ENCODE measurements around the gene CEP192.
A peak's percentile ranks its signal among the peaks of the same experiment; 100 is the strongest.

The CEP192 gene

GRCh38 chr18:13101659-13102197, 110.6 kb downstream of the CEP192 start:
- DNase-seq (ENCODE audit: low read depth) = no peak

- DNase-seq (ENCODE audit: low read depth) = no peak
Measured at GRCh38 chr18:13103366-13103765, 112.2 kb downstream of the CEP192 start.

- DNase-seq (ENCODE audit: low read depth) = no peak
Measured at GRCh38 chr18:13105059-13105458, 113.9 kb downstream of the CEP192 start.

GRCh38 chr18:13107074-13107473, 115.9 kb downstream of the CEP192 start:
- peak; percentile 11 for DNase-seq (ENCODE audit: low read depth)

- no peak for DNase-seq (ENCODE audit: low read depth)
Measured at GRCh38 chr18:13108330-13108729, 117.2 kb downstream of the CEP192 start.

- no peak for DNase-seq (ENCODE audit: low read depth)
Measured at GRCh38 chr18:13110559-13110958, 119.4 kb downstream of the CEP192 start.

- peak; percentile 27 for DNase-seq (ENCODE audit: low read depth)
Measured at GRCh38 chr18:13112982-13113381, 121.8 kb downstream of the CEP192 start.

GRCh38 chr18:13120255-13120654, 129.1 kb downstream of the CEP192 start:
- no peak for DNase-seq (ENCODE audit: low read depth)

- DNase-seq (ENCODE audit: low read depth) = peak; percentile 65
Measured at GRCh38 chr18:13120983-13121441, 129.8 kb downstream of the CEP192 start.

GRCh38 chr18:13124411-13124810, 133.2 kb downstream of the CEP192 start:
- no peak for DNase-seq (ENCODE audit: low read depth)

GRCh38 chr18:13125191-13125590, 134.0 kb downstream of the CEP192 start:
- DNase-seq (ENCODE audit: low read depth) = no peak

GRCh38 chr18:13126966-13127598, 135.9 kb downstream of the CEP192 start:
- DNase-seq (ENCODE audit: low read depth) = no peak

GRCh38 chr18:13131283-13131682, 140.1 kb downstream of the CEP192 start:
- DNase-seq (ENCODE audit: low read depth) = no peak

- no peak for DNase-seq (ENCODE audit: low read depth)
Measured at GRCh38 chr18:13134551-13135401, 143.6 kb downstream of the CEP192 start.

GRCh38 chr18:13136056-13136903, 145.1 kb downstream of the CEP192 start:
- DNase-seq (ENCODE audit: low read depth) = no peak

- DNase-seq (ENCODE audit: low read depth) = no peak
Measured at GRCh38 chr18:13136904-13137669, 145.9 kb downstream of the CEP192 start.

GRCh38 chr18:13137670-13138419, 146.7 kb downstream of the CEP192 start:
- DNase-seq (ENCODE audit: low read depth) = no peak

GRCh38 chr18:13138420-13139139, 147.4 kb downstream of the CEP192 start:
- no peak for DNase-seq (ENCODE audit: low read depth)

GRCh38 chr18:13139885-13140450, 148.8 kb downstream of the CEP192 start:
- DNase-seq (ENCODE audit: low read depth) = no peak

- no peak for DNase-seq (ENCODE audit: low read depth)
Measured at GRCh38 chr18:13141209-13141608, 150.0 kb downstream of the CEP192 start.

Measured in non-pigmented ciliary epithelial cell (primary cell).